Measurements from ENCODE around the gene OR13H1. TPM values are rescaled to one million over a fixed set of nuclear protein-coding genes. Genes with fewer than 3 reads are reported as not detected.
"Not testable (repeated sequence)": the region's sequence is repeated elsewhere in the genome, so short reads cannot be mapped to it uniquely, and the experiment has no call there.

OR13H1 gene
- total RNA-seq, 1 donor from 2014 or later = not detected

DNA sequence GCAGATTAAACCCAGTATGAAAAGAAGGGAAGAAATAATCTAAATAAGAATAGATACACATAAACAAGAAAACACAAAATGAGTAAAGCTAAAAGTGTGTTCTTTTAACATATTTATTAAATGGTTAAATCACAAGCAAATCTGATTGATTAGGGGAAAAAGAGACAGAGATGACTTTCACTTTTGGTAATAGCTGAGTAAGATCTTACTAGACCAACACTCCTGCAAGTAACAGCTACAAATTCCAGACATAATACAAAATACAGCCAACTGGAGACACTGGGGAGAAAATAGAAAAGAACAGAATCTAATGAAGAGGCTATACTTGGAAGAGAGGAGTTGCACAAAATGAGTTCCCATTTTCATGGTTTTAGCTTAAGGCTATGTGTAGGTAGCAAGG is 33.5 kb downstream of the OR13H1 start:
- peak overlapping the region; percentile 98 for H3K4me3 Mint-ChIP-seq
- TF ChIP-seq, protein P1, sequence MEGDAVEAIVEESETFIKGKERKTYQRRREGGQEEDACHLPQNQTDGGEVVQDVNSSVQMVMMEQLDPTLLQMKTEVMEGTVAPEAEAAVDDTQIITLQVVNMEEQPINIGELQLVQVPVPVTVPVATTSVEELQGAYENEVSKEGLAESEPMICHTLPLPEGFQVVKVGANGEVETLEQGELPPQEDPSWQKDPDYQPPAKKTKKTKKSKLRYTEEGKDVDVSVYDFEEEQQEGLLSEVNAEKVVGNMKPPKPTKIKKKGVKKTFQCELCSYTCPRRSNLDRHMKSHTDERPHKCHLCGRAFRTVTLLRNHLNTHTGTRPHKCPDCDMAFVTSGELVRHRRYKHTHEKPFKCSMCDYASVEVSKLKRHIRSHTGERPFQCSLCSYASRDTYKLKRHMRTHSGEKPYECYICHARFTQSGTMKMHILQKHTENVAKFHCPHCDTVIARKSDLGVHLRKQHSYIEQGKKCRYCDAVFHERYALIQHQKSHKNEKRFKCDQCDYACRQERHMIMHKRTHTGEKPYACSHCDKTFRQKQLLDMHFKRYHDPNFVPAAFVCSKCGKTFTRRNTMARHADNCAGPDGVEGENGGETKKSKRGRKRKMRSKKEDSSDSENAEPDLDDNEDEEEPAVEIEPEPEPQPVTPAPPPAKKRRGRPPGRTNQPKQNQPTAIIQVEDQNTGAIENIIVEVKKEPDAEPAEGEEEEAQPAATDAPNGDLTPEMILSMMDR (conservative IDR thresholded peaks at IDR 0.05) = no peak
- no peak overlapping the region for H3K27ac Mint-ChIP-seq (ENCODE audit: unreplicated experiment)
- peaks cover 3% of the 10 kb centered on the region for H3K9me3 Mint-ChIP-seq
- H3K27me3 Mint-ChIP-seq (ENCODE audit: low read depth) = no peaks in the 10 kb centered on the region
- peaks cover 12% of the 10 kb centered on the region for H3K36me3 Mint-ChIP-seq (ENCODE audit: low read depth)
- DNase-seq (ENCODE audit: low read depth, low spot score) = no peak
- peaks cover 30% of the 10 kb centered on the region for H3K4me1 Mint-ChIP-seq

DNA sequence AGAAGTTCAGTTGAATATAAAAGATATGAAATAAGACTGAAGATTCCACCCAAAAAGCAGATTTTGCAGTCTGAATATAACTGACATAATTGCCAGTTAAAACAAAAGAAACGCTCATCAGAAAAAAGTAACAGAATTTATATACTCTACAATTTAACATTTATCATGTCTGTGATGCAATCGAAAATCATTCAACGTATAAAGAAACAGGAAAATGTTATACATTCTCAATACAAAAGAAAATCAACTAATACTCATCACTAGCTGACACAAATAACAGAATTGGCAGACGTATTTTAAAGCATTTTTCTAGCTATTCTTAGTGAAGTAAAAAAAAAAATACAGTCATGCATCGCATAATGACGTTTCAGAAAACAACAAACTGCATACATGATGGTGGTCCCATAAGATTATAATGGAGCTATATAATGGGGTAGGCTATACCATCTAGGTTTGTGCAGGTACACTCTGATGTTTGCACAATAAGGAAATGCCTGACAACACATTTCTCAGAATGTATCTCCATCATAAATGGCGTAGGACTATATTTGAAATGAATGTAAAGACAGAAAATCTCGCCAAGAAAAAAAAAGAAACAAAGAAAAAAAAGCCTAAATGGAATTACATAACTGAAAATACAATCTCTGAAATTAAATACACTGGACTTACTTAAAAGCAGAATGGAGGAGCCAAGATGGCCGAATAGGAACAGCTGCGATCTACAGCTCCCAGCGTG is 34.3 kb downstream of the OR13H1 start:
- DNase-seq (ENCODE audit: low read depth, low spot score) = no peak
- H3K27me3 Mint-ChIP-seq (ENCODE audit: low read depth) = no peaks in the 10 kb centered on the region
- peak overlapping the region; percentile 98 for H3K4me3 Mint-ChIP-seq
- H3K36me3 Mint-ChIP-seq (ENCODE audit: low read depth) = peaks cover 12% of the 10 kb centered on the region
- H3K27ac Mint-ChIP-seq (ENCODE audit: unreplicated experiment) = peak overlapping the region; percentile 100
- peaks cover 25% of the 10 kb centered on the region for H3K4me1 Mint-ChIP-seq
- TF ChIP-seq, protein P1 (conservative IDR thresholded peaks at IDR 0.05) = no peak
- peaks cover 3% of the 10 kb centered on the region for H3K9me3 Mint-ChIP-seq

DNA sequence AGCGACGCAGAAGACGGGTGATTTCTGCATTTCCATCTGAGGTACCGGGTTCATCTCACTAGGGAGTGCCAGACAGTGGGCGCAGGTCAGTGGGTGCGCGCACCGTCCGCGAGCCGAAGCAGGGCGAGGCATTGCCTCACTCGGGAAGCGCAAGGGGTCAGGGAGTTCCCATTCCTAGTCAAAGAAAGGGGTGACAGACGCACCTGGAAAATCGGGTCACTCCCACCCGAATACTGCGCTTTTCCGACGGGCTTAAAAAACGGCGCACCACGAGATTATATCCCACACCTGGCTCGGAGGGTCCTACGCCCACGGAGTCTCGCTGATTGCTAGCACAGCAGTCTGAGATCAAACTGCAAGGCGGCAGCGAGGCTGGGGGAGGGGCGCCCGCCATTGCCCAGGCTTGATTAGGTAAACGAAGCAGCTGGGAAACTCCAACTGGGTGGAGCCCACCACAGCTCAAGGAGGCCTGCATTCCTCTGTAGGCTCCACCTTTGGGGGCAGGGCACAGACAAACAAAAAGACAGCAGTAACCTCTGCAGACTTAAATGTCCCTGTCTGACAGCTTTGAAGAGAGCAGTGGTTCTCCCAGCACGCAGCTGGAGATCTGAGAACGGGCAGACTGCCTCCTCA is 35.0 kb downstream of the OR13H1 start:
- H3K9me3 Mint-ChIP-seq = not testable (repeated sequence)
- peak; percentile 30 for DNase-seq (ENCODE audit: low read depth, low spot score)

DNA sequence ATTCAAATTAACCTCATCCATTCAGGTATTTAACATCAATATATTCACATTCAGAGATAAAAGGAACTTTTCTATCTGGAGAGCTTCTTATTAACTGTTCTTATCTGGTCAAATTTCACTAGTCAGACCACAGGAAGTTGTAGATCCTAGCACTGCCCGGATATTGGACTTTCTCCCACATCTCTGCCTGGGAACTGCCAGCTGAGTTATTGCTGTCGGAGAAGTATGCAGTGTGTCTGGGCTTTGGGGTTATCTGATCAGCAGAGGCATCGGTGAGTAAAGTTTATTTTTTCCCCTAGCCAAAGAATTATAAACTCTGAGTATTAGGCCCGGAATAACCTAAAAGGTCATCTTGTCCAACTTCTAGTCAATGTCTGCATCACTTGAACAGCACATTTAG is 45.1 kb downstream of the OR13H1 start:
- TF ChIP-seq, protein P1 (conservative IDR thresholded peaks at IDR 0.05) = no peak
- no peak for DNase-seq (ENCODE audit: low read depth, low spot score)
- H3K27me3 Mint-ChIP-seq (ENCODE audit: low read depth) = no peaks in the 10 kb centered on the region
- H3K4me3 Mint-ChIP-seq = no peak overlapping the region
- H3K9me3 Mint-ChIP-seq = peaks cover 3% of the 10 kb centered on the region
- no peaks in the 10 kb centered on the region for H3K36me3 Mint-ChIP-seq (ENCODE audit: low read depth)
- H3K27ac Mint-ChIP-seq (ENCODE audit: unreplicated experiment) = no peak overlapping the region
- H3K4me1 Mint-ChIP-seq = no peaks in the 10 kb centered on the region

More for the DNA sequence above, 35.0 kb downstream of the OR13H1 start:
- H3K36me3 Mint-ChIP-seq (ENCODE audit: low read depth); H3K27me3 Mint-ChIP-seq (ENCODE audit: low read depth): not testable (repeated sequence)
- peak overlapping the region; percentile 100 for H3K27ac Mint-ChIP-seq (ENCODE audit: unreplicated experiment)
- H3K4me3 Mint-ChIP-seq = peak overlapping the region; percentile 98
- peaks cover 25% of the 10 kb centered on the region for H3K4me1 Mint-ChIP-seq
